DOHH2 (cell line): ENCODE measurements around the gene EPHA5.

Source experiments
- CTCF ChIP-seq: fragments of 200-600 bp; sonication (generic); IDR thresholded peaks from one replicate; pipeline ENCODE4 v1.5.1; 2014; ENCODE audit warnings: antibody characterized with exemption, mild to moderate bottlenecking, low read depth, low read length; ENCODE audit not compliant: poor library complexity, severe bottlenecking
- EZH2phosphoT487 ChIP-seq: fragments of 200-600 bp; sonication (generic); IDR thresholded peaks from 2 replicates; pipeline ENCODE4 v1.6.1; 2017; ENCODE audit warnings: borderline replicate concordance, mild to moderate bottlenecking, antibody characterized with exemption, low read length, moderate library complexity, mixed read lengths

GRCh38 chr4:65401083-65401482 is 269.2 kb downstream of the EPHA5 start:
- TF ChIP-seq CTCF (no peak), EZH2phosphoT487 (no peak)
